Endodermal cell (in vitro differentiated cells): ENCODE data around the gene SCAPER. TPM values are rescaled to one million over a fixed set of nuclear protein-coding genes. Genes with fewer than 3 reads are reported as not detected.
"Not testable (repeated sequence)": the region's sequence is repeated elsewhere in the genome, so short reads cannot be mapped to it uniquely, and the experiment has no call there.

Source experiments
- DNase-seq: peaks from one replicate; pipeline ENCODE4 v3.0.0-alpha.2; 2017
- H3K27ac ChIP-seq: 2 replicates; pipeline ENCODE4 v1.5.1; 2013; ENCODE audit warnings: mild to moderate bottlenecking, low read depth, low read length, moderate library complexity
- H3K27me3 ChIP-seq: 2 replicates; pipeline ENCODE4 v1.6.1; 2013; ENCODE audit warnings: mild to moderate bottlenecking, low read length, moderate library complexity; ENCODE audit not compliant: insufficient read depth, control insufficient read depth, poor library complexity, severe bottlenecking
- H3K36me3 ChIP-seq: 2 replicates; pipeline ENCODE4 v1.7.0; 2013; ENCODE audit warnings: mild to moderate bottlenecking, low read length, moderate library complexity; ENCODE audit not compliant: control insufficient read depth, insufficient read depth
- H3K4me1 ChIP-seq: one replicate; pipeline ENCODE4 v1.7.0; 2013; ENCODE audit warnings: low read length; ENCODE audit not compliant: control insufficient read depth, insufficient read depth
- H3K4me3 ChIP-seq: 2 replicates; pipeline ENCODE4 v1.5.1; 2013; ENCODE audit warnings: mild to moderate bottlenecking, low read length, moderate library complexity
- H3K9ac ChIP-seq: 2 replicates; pipeline ENCODE4 v1.6.1; 2013; ENCODE audit warnings: mild to moderate bottlenecking, low read length, moderate library complexity; ENCODE audit not compliant: poor library complexity, severe bottlenecking; ENCODE audit errors: extremely low read depth
- H3K9me3 ChIP-seq: 2 replicates; pipeline ENCODE4 v1.6.1; 2013; ENCODE audit warnings: mild to moderate bottlenecking, low read length, moderate library complexity; ENCODE audit not compliant: control insufficient read depth
- H3K27ac Mint-ChIP-seq: 2 replicates; pipeline ENCODE4 v1.8.0; 2020; ENCODE audit warnings: mixed read lengths
- H3K27me3 Mint-ChIP-seq: 2 replicates; pipeline ENCODE4 v1.8.0; 2021; ENCODE audit warnings: mild to moderate bottlenecking, mixed read lengths; ENCODE audit not compliant: insufficient read depth
- H3K36me3 Mint-ChIP-seq: 2 replicates; pipeline ENCODE4 v1.8.0; 2020; ENCODE audit warnings: low read depth, mixed read lengths
- H3K4me1 Mint-ChIP-seq: 2 replicates; pipeline ENCODE4 v1.8.0; 2020; ENCODE audit warnings: mixed read lengths
- H3K4me3 Mint-ChIP-seq: 2 replicates; pipeline ENCODE4 v1.8.0; 2020; ENCODE audit warnings: mild to moderate bottlenecking, moderate library complexity, mixed read lengths
- H3K9me3 Mint-ChIP-seq: 2 replicates; pipeline ENCODE4 v1.8.0; 2020; ENCODE audit warnings: mild to moderate bottlenecking, mixed read lengths
- CTCF ChIP-seq: fragments of 200-600 bp; sonication (generic); conservative IDR thresholded peaks from 2 replicates; pipeline ENCODE4 v1.5.0; 2021; ENCODE audit warnings: antibody characterized with exemption, mild to moderate bottlenecking
- WGBS, 2 experiments: methylation state at CpG; one replicate each; pipeline versions ENCODE4 v1.1.5 to v1.1.7; 2013; ENCODE audit warnings: missing lambda C conversion rate in 2 of 2, mixed read lengths in 1 of 2; ENCODE audit not compliant: insufficient coverage in 1 of 2, insufficient read length in 1 of 2; 5-methylcytosine and 5-hydroxymethylcytosine counted together
- total RNA-seq, 2 donors: library from RNA; stranded (reverse); fragmentation: NEBNext Ultra II Directional in 1 of 2; extraction: Animal tissue kit (Norgen Biotek cat#: 25700) in 1 of 2; gene quantifications; 2 replicates in 1 of 2; 3 replicates in 1 of 2; pipeline ENCODE4 v1.2.1, GENCODE V29; 2021

The SCAPER gene
- total RNA-seq, 2 donors from 2014 or later = 8.9 to 12.2 TPM

- no CpG with 5 or more reads among the region's 2 CpGs for WGBS, 2 experiments
- DNase-seq = no peak
- Histone ChIP-seq H3K36me3 (no peaks in the 10 kb centered on the region), H3K4me1 (no peaks in the 10 kb centered on the region), H3K27ac (no peak overlapping the region), H3K27me3 (no peaks in the 10 kb centered on the region), H3K9ac (no peak overlapping the region), H3K4me3 (no peak overlapping the region), H3K9me3 (no peaks in the 10 kb centered on the region)
- Mint-ChIP-seq H3K27me3 (no peaks in the 10 kb centered on the region), H3K4me3 (no peak overlapping the region), H3K4me1 (peaks cover 2% of the 10 kb centered on the region), H3K36me3 (no peaks in the 10 kb centered on the region), H3K27ac (no peak overlapping the region), H3K9me3 (no peaks in the 10 kb centered on the region)
- TF ChIP-seq CTCF = no peak
These were observed 193.8 kb downstream of the SCAPER start for GRCh38 chr15:76711351-76711827.

- not testable (repeated sequence) for H3K27me3 Mint-ChIP-seq, H3K27ac ChIP-seq, H3K9me3 ChIP-seq, H3K36me3 Mint-ChIP-seq, H3K4me3 ChIP-seq, H3K4me1 Mint-ChIP-seq, H3K9ac ChIP-seq, H3K36me3 ChIP-seq, DNase-seq, H3K27ac Mint-ChIP-seq, H3K4me3 Mint-ChIP-seq, H3K27me3 ChIP-seq, H3K9me3 Mint-ChIP-seq, H3K4me1 ChIP-seq
- WGBS, 2 experiments = 100% methylated on average over 1 of the region's 1 CpG
These were observed 201.1 kb downstream of the SCAPER start for GRCh38 chr15:76704032-76704431.

- H3K9me3 ChIP-seq = no peaks in the 10 kb centered on the region
- no peaks in the 10 kb centered on the region for H3K36me3 ChIP-seq
- Mint-ChIP-seq H3K4me3 (no peak overlapping the region), H3K27ac (no peak overlapping the region), H3K4me1 (peaks cover 3% of the 10 kb centered on the region), H3K9me3 (no peaks in the 10 kb centered on the region), H3K36me3 (no peaks in the 10 kb centered on the region), H3K27me3 (no peaks in the 10 kb centered on the region)
- no peak overlapping the region for H3K4me3 ChIP-seq
- no peak for TF ChIP-seq CTCF
- no peaks in the 10 kb centered on the region for H3K27me3 ChIP-seq
- H3K27ac ChIP-seq = no peak overlapping the region
- DNase-seq = no peak
- H3K9ac ChIP-seq = no peak overlapping the region
- no peaks in the 10 kb centered on the region for H3K4me1 ChIP-seq
These were observed 208.3 kb downstream of the SCAPER start for GRCh38 chr15:76696840-76697239.

- DNase-seq, H3K4me1 ChIP-seq, H3K4me3 ChIP-seq, H3K4me1 Mint-ChIP-seq, H3K4me3 Mint-ChIP-seq, H3K9me3 Mint-ChIP-seq, H3K36me3 ChIP-seq, H3K27ac ChIP-seq, H3K27me3 ChIP-seq, H3K9me3 ChIP-seq, H3K27me3 Mint-ChIP-seq, H3K9ac ChIP-seq, H3K36me3 Mint-ChIP-seq, H3K27ac Mint-ChIP-seq: not testable (repeated sequence)
- no CpG with 5 or more reads among the region's 1 CpG for WGBS, 2 experiments
These were observed 212.6 kb downstream of the SCAPER start for GRCh38 chr15:76692546-76692945.

- H3K4me3 Mint-ChIP-seq, H3K27me3 Mint-ChIP-seq, H3K36me3 Mint-ChIP-seq, DNase-seq, H3K27me3 ChIP-seq, H3K9me3 ChIP-seq, H3K27ac Mint-ChIP-seq, H3K9ac ChIP-seq, H3K4me3 ChIP-seq, H3K36me3 ChIP-seq, H3K4me1 ChIP-seq, H3K27ac ChIP-seq, H3K9me3 Mint-ChIP-seq, H3K4me1 Mint-ChIP-seq: not testable (repeated sequence)
- 83% methylated on average over 2 of the region's 4 CpGs; no CpG with 5 or more reads in 1 of the 2 experiments for WGBS, 2 experiments
These were observed 217.5 kb downstream of the SCAPER start for GRCh38 chr15:76687592-76687991.
